Ureter (tissue), 1 donor: ENCODE data around the gene MDH1B. TPM values are rescaled to one million over a fixed set of nuclear protein-coding genes. Genes with fewer than 3 reads are reported as not detected.
"Not testable (repeated sequence)": the region's sequence is repeated elsewhere in the genome, so short reads cannot be mapped to it uniquely, and the experiment has no call there.

Experiments used
- DNase-seq: peaks from one replicate; pipeline ENCODE4 v3.0.0-alpha.2; 2020; ENCODE audit warnings: low spot score
- total RNA-seq: library from RNA; stranded (reverse); gene quantifications from one replicate; pipeline ENCODE4 v1.2.4, GENCODE V29; 2023
- donor health status: DM: yes; HTN: yes; CAD: no.

MDH1B gene
- total RNA-seq, 1 donor from 2014 or later = 2.7 TPM

GRCh38 chr2:206766057-206766930, 1.2 kb upstream of the MDH1B start:
- DNase-seq = no peak

- no peak for DNase-seq
These were observed 371 bp downstream of the MDH1B start for GRCh38 chr2:206764673-206765241.

GRCh38 chr2:206756816-206757215, 8.3 kb downstream of the MDH1B start:
- DNase-seq = no peak

- no peak for DNase-seq
These were observed 24.3 kb downstream of the MDH1B start for GRCh38 chr2:206740800-206741199.

- no peak for DNase-seq
These were observed 25.9 kb downstream of the MDH1B start for GRCh38 chr2:206739271-206739670.

- no peak for DNase-seq
These were observed 28.2 kb downstream of the MDH1B start for GRCh38 chr2:206736935-206737334.

- DNase-seq = no peak
These were observed 31.8 kb downstream of the MDH1B start for GRCh38 chr2:206733341-206733740.

- DNase-seq = no peak
These were observed 36.6 kb downstream of the MDH1B start for GRCh38 chr2:206728277-206729199.

GRCh38 chr2:206727287-206727686, 37.8 kb downstream of the MDH1B start:
- DNase-seq = no peak

- DNase-seq = no peak
These were observed 41.8 kb downstream of the MDH1B start for GRCh38 chr2:206723288-206723687.

GRCh38 chr2:206721256-206721920, 43.7 kb downstream of the MDH1B start:
- no peak for DNase-seq

GRCh38 chr2:206718296-206718695, 46.8 kb downstream of the MDH1B start, which contains the start of gene DYTN:
DYTN (minus strand) TSS chr2:206718396; CDS start chr2:206718279, 117 bp downstream.
- no peak for DNase-seq

GRCh38 chr2:206716623-206717022, 48.5 kb downstream of the MDH1B start:
- DNase-seq = no peak

- not testable (repeated sequence) for DNase-seq
These were observed 49.9 kb downstream of the MDH1B start for GRCh38 chr2:206715183-206715582.

- DNase-seq = no peak
These were observed 51.4 kb downstream of the MDH1B start for GRCh38 chr2:206713746-206714145.

GRCh38 chr2:206708286-206708685, 56.8 kb downstream of the MDH1B start:
- no peak for DNase-seq

- DNase-seq = no peak
These were observed 57.9 kb downstream of the MDH1B start for GRCh38 chr2:206707164-206707701.

- DNase-seq = no peak
These were observed 63.0 kb downstream of the MDH1B start for GRCh38 chr2:206701952-206702605.

GRCh38 chr2:206700156-206700555, 65.0 kb downstream of the MDH1B start:
- DNase-seq = no peak

GRCh38 chr2:206698811-206699210, 66.3 kb downstream of the MDH1B start:
- no peak for DNase-seq

- DNase-seq = no peak
These were observed 68.2 kb downstream of the MDH1B start for GRCh38 chr2:206696910-206697309.
